NCI-H2196 treated with DMSO at 0.1 percent for 48 hours (cell line): ENCODE data around the gene ZNF362.
A peak's percentile ranks its signal among the peaks of the same experiment; 100 is the strongest.

ENCODE experiments used
- DNase-seq: peaks from one replicate; lab custom pipeline; 2025; ENCODE audit not compliant: unreplicated experiment; lab: John Stamatoyannopoulos, UW

ZNF362 gene

GRCh38 chr1:33244143-33244808 is 12.0 kb upstream of the ZNF362 start:
- DNase-seq = no peak

DNA sequence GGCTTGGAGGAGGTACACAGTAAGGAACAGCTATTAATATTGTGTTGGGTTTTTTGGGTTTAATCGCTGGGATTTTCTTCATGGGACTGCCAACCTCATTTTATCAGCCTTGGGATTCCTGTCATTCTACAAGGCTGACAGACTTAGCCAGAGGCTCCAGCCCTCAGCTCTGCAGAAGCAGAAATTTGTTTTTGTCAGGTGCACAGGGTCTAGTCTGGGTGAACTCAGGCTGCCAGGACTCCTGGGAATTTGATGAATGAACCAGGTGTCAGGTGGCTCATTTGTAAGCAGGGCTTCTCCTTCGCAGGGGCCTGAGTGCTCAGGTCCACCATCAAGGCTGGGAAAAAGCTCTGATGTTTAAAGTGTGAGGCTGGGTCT is 11.5 kb upstream of the ZNF362 start:
- no peak for DNase-seq

DNA sequence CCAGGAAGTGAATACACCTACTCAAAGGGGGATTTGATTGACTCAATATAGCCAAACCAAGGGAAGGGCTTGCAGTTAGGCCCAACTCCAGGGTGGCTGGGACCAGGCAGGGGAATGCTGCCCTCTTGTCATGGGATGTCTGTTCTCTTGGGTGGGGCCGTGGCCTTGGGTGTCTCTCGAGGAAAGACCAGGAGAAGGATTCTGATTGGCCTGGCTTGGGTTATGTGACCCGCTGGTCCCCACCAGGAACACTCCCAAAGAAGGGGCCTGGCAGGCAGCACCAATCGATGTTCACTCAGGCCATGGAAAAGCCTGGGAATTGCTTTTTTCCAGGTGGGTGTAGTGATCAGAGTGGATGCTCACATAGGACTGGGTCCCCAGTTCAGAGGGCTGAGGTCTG is 10.1 kb upstream of the ZNF362 start:
- no peak for DNase-seq

DNA sequence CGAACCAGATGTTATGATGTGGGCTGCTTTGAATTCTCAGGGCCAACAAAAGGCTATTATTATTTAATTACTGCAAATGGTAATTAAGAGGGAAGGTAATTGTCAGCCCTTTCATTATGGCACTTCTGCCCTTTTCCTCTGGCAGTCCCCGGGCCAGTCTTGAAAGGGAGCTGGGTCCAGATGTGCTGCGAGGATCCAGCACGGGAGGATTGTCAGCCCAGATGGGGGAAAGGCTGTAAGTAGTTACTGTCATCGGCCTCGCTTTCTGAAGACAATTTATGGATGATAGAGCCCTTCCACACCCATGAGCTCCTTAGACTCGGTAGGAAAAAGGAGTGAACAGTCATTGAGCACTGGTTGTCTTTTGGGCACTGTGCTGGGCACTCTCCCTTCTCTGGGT is 8.7 kb upstream of the ZNF362 start:
- no peak for DNase-seq

DNA sequence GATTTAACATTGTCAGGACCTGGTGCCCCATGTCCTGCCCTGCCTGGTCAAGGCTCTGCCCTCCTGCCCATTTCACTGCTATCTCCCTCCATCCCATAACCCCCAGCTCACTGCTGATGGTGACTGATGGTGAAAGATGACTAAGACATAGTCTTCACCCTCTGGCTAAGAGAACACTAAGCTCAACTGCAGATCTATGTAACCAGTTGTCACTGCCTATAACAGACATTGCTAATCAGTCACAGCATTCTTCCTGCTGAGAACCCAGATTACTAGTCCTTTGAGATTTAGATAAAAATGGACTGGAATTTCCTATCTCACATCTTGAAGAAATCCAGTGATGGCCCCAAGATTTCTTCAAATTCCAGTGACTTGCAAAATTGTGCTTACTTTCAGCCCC is 8.0 kb upstream of the ZNF362 start:
- DNase-seq = no peak

DNA sequence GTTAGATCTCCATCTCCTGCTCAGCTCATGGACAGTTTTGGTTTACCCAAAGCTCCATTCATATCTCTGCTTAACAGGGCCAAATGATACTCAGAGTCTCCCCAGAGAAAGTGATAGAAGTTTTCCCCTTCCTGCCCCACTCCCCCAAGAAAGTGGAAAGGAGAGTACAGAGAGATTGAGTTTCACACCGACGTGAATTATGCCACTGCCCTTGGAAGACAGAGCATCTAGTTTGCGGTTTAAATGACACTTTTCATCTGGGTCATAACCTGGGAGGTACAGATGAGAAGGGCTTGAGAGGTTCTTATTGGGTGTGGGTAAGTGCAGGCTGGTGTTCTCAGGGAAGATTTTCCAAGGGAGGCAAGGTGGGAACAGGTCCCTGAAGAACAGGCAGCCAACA is 6.9 kb upstream of the ZNF362 start:
- DNase-seq = no peak

GRCh38 chr1:33250217-33250616 is 6.1 kb upstream of the ZNF362 start:
- DNase-seq = no peak

GRCh38 chr1:33250724-33251123 is 5.6 kb upstream of the ZNF362 start:
- no peak for DNase-seq

DNA sequence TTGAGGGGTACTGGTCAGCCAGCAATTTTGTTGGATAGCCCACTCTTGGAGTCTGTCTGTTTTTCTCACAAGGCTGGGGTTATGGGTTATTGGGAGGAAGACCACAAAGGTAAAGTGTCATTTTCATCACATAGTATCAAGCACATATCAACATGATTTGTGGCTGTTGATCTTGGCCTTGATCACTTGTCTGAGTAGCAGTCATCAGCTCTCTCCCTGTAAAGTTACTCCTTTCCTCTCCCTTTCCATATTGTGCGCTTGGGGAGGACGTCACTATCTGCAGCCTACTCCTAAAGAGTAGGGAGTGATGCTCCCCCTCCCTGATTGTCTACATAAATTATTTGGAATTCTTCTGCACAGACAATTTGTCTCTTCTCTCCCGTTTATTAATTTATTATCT is 1.8 kb upstream of the ZNF362 start:
- DNase-seq = no peak

GRCh38 chr1:33255347-33256220 is 708 bp upstream of the ZNF362 start:
- DNase-seq = peak; percentile 83

DNA sequence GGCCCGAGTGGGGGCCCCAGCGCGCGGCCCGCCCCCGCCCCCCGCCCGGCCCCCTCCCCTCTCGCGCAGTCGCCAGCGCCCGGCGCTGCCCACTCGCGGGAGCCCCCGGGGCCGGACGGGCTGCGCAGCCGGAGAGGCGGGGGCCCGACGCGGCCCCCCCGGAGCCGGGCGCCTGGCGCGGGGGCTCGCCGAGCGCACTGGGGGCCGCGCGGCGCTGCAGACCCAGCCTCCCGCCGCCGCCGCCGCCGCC is 146 bp upstream of the ZNF362 start:
- no peak for DNase-seq

GRCh38 chr1:33257207-33257771 is 997 bp downstream of the ZNF362 start:
- no peak for DNase-seq

DNA sequence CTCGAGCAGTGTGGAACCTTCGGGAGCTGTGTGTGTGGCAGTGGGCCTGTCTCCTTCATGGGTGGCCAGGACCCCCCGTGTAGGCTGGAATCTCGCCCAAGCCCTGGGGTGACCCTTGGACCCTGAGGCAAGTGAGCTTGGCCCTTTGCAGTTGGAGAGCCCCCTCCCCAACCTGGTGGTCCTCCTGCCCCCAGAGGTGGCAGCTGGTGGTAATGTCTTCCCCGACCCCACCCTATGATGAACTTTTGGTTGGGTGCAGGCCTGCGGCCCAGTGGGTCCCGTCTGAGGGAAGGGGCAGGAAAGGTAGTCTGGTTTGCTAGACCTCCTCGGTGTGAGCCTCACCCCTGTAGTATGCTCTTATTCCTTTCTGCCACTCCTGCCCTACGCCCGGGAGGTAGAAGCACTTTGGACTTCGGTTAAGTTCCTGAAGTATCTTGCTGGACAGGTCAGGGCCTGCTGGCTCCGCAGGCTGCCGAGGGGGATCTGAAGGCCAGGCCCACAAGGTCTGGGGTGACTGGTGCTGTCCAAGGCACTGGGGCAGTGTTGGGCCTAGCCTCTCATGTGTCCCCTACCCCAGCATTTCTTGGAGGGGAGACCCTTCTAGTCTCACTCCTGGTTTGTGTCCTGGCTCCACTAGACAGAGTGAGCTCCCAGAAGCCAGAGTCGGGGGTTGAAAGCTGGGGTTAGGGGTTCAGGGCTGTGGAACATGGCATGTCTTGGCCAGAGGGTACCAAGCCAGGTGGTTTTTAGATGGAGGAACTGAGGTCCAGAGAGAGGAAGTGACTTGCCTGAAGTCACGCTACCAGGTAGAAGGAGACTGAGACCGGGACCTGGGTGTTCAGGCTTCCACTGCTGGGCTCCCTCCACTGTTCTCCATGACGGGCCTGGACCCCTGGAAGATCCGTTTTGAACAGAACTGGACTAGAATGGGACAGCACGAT is 1.8 kb downstream of the ZNF362 start:
- DNase-seq = no peak

DNA sequence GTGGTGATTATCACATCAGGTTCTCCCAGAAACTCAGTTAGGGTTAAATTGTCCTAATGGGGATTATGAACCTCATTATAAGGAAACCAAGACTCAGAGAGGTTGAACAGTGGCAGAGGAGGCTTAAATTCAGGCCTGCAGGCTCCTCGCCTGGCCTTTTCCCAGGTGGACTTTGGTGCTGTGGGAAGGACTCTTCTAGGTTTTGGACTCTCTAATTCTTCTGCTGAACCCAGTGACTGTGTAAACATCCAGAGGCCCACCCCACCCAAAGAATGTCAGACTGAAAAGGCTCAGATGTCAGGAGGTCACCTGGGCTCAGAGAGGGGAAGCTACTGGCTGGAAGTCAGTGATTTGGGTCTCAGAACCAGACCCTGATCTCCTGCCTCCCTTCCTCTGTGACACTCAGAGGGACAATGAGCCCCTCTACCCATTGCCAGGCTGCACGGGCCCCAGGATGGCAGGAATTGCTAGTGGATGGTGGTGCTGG is 2.5 kb downstream of the ZNF362 start:
- no peak for DNase-seq

- DNase-seq = no peak
Measured at GRCh38 chr1:33259879-33260278, 3.6 kb downstream of the ZNF362 start.

DNA sequence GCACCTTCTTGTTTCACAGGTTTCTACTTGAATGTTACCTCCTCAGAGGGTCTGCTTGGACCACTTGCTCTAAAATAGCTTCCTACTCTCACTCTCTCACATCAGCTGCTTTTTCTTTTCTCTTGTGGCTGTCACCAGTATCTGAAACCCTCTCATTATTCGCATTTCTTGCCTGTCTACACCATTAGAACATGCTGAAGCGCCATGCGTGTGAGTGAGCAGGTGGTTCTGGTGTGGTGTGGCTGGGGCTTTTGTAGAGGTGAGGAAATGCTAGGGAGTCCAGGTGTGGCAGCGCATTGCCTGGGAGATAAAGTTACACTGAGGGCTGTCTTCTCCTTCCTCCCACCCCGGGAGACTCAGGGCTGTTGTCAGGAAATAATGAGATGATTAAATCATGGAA is 4.1 kb downstream of the ZNF362 start:
- peak; percentile 50 for DNase-seq

- no peak for DNase-seq
Measured at GRCh38 chr1:33261344-33261743, 5.1 kb downstream of the ZNF362 start.

DNA sequence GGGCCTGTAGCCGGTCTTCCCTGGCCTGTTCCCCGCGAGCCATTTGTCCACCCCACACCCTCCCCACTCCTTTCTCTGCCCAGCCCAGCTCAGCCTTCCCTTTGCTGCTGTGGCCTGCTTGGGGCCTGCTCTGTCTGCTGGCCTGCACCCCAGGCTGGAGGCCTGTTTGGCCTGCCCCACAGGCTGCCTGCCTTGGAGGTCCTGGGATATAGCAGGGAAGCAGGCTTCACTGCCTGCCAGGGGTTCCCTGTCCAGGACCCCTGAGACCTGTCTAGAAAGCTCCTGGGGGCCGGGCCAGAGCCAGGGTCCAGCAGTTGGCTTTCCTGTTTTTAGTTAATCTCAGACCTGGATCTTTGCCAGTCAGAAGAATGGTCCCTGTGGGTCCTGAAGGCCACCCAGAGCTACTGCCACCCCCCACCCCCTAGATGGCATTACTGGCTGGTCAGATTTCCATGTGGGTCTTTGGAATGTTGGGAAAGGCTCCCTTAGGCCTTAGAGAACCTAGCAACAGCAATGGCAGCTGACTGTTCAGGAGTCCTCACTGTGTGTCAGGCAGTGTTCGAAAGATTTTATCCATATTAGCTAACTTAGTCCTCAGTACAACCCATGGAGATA is 7.7 kb downstream of the ZNF362 start:
- no peak for DNase-seq

DNA sequence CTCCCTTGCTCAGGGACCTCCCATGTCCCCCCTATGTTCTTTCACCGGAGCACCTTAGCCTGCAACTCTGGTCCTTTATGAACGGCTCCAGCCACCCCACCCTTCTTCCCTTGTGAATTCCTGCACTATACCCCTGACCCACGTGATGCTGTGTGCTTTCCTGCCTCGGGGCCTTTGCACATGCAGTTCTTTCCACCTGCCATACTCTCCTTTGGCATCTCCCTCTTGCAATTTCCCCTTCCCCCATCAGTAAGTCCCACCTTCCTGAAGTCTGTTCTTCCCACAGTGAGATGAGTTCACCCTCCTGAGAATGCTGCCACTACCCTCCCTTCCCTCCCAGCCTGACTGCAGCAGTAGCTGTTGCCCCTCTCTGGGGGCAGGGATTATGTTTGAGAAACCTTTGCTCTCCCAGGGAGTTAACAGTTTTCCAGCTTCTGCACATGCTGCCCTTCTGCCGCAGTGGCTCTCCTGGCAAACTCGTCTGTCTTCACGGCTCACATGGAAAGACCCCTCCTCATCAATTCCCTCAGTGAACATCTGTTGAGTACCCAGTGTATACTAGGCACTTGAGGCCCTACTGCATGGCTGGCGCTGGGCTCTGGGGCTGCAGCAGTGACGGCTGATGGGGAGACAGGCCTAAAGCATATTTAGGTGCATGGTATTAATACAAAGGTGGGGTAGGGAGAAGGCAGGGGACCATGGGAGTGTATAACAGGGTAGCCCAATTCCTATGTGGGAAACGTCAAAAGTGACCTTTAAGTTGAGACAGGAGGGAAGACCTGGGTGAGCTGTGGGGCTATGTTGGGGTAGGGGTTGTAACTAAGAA is 9.7 kb downstream of the ZNF362 start:
- DNase-seq = no peak

DNA sequence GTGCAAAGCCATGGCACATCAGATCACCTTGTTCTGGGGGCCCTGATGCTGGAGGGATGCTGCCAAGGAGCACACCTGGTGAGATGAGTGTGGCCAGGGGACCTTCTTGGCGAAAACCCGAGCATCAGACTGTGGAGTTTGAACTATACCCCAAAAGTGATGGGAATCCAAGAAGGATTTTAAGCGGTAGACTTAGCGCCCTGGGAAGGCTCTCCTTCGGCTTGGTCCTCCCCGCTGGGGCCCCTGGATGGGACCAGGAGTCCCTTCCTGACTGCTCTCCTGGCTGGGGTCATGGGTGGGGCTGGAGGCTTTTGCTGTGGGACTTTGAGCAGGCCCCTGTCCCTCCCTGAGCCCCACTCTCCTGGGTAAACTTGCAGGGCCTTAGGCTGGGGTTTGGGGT is 10.5 kb downstream of the ZNF362 start:
- no peak for DNase-seq
